Ovary (tissue), 3 donors: Measurements from ENCODE around the gene HUNK.

Experiments used
- EP300 ChIP-seq: sonication (generic); formaldehyde crosslinking; IDR thresholded peaks from one replicate; pipeline ENCODE4 v1.6.1; 2017; ENCODE audit warnings: antibody characterized with exemption
- POLR2A ChIP-seq: fragments of 450-650 bp; IDR thresholded peaks from one replicate; pipeline ENCODE4 v1.6.1; 2017; ENCODE audit warnings: antibody characterized with exemption, mild to moderate bottlenecking, moderate library complexity
- TF ChIP-seq, protein P1 (sequence below), 3 donors: fragments of 450-650 bp in 2 of 3; fragments of 200-600 bp in 1 of 3; IDR thresholded peaks; one replicate each; pipeline versions ENCODE4 v1.5.1 to v1.8.0; 2016 to 2022; ENCODE audit warnings: antibody characterized with exemption in 3 of 3, mild to moderate bottlenecking in 1 of 3
- donor health status: DM: no; HTN: no; CAD: no.

DNA sequence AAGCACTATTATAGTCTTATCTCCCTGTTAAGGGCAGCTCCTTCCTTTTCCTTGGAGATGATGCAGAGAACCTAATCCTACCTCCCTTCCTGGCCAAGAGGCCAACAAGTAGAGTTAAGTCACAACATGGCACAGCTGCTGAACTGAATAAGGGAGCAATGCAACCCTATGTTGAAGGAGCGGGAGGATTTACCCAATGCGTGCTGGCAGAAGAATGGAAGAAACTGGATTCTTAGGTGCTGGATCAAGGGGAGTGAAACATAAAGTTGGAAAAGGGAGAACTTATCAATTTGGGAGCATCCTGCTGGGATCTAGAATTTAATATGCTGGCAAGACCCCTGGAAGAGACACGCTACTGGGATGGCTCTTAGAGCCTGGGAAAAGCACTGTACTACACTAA, 12.0 kb upstream of the HUNK start:
- TF ChIP-seq, protein P1, sequence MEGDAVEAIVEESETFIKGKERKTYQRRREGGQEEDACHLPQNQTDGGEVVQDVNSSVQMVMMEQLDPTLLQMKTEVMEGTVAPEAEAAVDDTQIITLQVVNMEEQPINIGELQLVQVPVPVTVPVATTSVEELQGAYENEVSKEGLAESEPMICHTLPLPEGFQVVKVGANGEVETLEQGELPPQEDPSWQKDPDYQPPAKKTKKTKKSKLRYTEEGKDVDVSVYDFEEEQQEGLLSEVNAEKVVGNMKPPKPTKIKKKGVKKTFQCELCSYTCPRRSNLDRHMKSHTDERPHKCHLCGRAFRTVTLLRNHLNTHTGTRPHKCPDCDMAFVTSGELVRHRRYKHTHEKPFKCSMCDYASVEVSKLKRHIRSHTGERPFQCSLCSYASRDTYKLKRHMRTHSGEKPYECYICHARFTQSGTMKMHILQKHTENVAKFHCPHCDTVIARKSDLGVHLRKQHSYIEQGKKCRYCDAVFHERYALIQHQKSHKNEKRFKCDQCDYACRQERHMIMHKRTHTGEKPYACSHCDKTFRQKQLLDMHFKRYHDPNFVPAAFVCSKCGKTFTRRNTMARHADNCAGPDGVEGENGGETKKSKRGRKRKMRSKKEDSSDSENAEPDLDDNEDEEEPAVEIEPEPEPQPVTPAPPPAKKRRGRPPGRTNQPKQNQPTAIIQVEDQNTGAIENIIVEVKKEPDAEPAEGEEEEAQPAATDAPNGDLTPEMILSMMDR (IDR thresholded peaks at IDR 0.05), result no peak
- TF ChIP-seq POLR2A, result no peak
- no peak for TF ChIP-seq EP300
